GM12865 (cell line): ENCODE data around the gene CAPN10.
A peak's percentile ranks its signal among the peaks of the same experiment; 100 is the strongest.
"Not testable (repeated sequence)": the region's sequence is repeated elsewhere in the genome, so short reads cannot be mapped to it uniquely, and the experiment has no call there.

Source experiments
- DNase-seq: peaks from one replicate; pipeline ENCODE4 v3.0.0; 2010; ENCODE audit warnings: low read depth
- H3K4me3 ChIP-seq: 2 replicates; pipeline ENCODE4 v1.5.1; 2011; ENCODE audit warnings: mild to moderate bottlenecking, low read depth, low read length, control low read depth
- TF ChIP-seq, protein P1 (sequence below): IDR thresholded peaks from 2 replicates; pipeline ENCODE4 v1.5.1; 2011; ENCODE audit warnings: low read length, control low read depth, low read depth, inconsistent platforms; ENCODE audit not compliant: insufficient read depth; ENCODE audit errors: missing control alignments

CAPN10 gene

DNA sequence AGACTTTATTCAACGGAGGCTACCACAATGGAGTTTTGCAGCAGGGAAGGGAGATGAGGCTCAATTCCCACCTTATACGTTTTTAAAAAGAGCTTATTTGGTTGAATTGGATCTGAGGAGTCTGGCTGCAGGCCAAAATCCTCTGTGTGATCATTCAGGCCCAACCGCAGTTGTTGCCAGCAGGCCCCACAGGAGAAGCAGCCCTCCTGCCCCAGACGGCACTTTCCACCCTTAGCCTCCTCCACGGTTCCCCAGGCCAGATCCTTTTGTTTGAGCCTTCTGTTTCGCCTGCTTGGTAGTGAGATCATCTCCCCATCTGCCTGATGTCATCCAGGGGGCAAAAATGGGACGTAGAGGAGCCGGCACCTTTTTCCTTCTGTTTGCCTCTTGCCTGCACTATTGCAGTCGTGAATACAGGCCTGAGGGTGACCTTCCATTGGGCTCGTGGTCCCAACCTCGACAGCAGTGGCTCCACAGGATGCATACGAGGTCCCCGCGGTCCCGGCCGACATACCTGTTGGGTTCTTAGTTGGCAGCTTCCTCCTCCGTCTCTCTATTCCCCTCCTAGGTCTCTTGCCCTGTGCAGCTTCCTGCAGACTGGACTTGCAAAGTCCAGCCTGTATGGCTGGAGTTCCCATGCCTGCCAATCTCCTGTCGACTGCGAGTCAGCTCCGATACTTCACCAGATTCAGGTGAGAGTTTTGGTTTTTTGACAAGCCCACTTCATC lies 29.4 kb downstream of the CAPN10 start:
- H3K4me3 ChIP-seq, result no peak overlapping the region
- DNase-seq, result no peak
- TF ChIP-seq, protein P1, sequence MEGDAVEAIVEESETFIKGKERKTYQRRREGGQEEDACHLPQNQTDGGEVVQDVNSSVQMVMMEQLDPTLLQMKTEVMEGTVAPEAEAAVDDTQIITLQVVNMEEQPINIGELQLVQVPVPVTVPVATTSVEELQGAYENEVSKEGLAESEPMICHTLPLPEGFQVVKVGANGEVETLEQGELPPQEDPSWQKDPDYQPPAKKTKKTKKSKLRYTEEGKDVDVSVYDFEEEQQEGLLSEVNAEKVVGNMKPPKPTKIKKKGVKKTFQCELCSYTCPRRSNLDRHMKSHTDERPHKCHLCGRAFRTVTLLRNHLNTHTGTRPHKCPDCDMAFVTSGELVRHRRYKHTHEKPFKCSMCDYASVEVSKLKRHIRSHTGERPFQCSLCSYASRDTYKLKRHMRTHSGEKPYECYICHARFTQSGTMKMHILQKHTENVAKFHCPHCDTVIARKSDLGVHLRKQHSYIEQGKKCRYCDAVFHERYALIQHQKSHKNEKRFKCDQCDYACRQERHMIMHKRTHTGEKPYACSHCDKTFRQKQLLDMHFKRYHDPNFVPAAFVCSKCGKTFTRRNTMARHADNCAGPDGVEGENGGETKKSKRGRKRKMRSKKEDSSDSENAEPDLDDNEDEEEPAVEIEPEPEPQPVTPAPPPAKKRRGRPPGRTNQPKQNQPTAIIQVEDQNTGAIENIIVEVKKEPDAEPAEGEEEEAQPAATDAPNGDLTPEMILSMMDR, result no peak

DNA sequence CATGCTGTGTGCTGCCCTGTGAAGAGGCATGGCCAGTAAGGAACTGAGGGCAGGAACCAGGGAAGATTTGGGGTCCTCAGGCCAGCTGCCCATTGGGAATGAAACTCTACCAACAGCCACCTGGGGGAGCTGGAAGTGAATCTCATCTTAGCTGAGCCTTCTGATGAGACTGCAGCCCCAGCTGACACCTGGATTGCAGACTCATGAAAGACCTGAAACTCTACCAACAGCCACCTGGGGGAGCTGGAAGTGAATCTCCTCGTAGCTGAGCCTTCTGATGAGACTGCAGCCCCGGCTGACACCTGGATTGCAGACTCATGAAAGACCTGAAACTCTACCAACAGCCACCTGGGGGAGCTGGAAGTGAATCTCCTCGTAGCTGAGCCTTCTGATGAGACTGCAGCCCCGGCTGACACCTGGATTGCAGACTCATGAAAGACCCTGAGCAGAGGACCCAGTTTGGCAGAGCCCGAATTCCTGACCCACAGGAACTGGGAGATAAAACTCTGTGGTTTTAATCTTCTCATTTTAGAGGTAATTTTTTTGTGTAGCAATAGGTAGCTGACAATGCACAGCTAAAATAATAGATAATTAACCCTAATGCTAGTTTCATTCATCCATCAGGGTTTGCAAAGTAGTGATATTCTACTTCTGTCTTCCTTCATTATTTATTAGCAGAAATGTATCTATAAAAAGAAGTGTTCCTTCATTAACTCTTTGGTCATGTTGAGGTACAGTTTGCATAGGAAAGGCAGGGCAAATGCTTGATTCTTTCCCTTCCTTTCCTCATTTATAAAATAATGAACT lies 30.5 kb downstream of the CAPN10 start:
- H3K4me3 ChIP-seq, result not testable (repeated sequence)
- DNase-seq, result peak; percentile 31

DNA sequence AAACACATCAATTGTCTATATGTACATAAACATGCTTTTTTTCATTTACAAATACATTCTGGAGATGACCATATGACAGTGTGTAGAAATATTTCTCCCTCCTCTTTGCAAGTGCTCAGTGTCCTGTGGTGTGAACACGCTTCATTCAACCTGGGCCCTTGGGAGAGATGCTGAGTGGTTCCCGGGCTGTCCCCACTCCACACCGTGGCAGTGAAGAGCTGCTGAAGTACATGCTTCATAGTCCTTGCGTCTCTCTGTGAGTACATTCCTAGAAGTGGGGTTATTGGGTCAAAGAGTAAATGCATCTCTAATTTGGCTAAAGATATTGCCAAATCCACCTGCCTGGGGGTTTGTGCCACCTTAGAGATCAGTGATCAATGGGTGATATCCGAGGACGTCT lies 32.2 kb downstream of the CAPN10 start:
- H3K4me3 ChIP-seq, result no peak overlapping the region
- no peak for DNase-seq
- TF ChIP-seq, protein P1, result no peak

DNA sequence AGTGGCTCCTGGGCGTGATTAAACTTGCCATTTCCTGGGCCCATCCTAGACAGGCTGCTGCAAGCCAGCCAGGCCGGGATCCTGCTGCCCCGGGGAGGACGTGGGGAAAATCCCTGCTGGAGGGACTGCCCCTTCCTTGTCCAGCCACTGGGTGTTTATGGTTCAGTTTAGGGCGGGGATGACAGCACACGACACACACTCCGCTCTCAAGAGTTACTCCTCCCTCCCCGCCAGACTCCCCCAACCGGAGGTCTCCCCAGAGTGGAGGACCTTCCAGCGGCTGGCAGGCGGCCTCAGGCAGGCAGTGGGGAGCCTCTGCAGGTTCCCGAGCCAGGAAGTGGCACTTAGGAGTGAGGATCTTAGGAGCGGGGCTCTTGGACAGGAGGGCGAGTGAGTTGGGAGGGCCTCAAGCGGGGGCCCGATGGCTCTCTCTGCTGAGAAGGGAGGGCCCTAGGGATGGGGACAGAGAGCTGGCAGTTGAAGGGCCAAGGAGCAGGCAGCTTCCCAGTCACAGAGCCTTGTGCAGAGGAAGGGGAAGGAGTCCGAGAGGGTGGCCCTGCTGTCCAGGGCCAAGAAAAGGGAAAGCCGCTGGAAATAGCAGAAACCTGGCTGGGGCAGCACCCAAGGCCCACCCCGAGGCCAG lies 33.1 kb downstream of the CAPN10 start:
- H3K4me3 ChIP-seq, result no peak overlapping the region
- DNase-seq, result peak; percentile 58
- TF ChIP-seq, protein P1, result no peak

DNA sequence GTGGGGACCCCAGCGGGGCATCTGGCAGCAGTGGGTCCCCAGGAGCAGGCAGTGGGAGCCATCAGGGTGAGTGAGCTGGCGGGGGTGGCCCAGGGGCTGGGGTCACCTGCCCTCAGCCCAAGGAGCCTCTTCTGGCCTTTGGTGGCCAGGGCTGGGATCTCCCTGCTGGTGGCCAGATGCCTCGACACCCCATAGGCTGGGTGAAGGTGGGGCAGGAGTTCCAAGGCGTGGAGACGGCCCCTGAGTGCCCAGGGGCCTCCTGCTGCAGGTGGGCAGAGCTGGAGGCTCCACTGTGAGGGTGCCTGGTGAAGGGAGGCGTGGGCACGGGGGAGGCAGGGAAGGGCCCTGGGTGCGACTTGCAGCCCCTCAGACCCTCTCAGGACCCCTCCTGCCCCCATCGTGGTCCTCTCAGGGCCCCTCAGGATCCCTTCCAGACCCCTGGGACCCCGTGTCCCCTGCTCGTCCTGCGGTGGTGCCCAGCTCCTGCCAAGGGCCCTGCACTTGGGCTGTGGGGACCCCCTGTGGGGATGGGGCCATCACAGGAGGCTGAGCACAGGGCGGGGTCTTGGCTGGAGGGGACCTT lies 33.7 kb downstream of the CAPN10 start:
- no peak for DNase-seq
- no peak overlapping the region for H3K4me3 ChIP-seq
- TF ChIP-seq, protein P1, result no peak

DNA sequence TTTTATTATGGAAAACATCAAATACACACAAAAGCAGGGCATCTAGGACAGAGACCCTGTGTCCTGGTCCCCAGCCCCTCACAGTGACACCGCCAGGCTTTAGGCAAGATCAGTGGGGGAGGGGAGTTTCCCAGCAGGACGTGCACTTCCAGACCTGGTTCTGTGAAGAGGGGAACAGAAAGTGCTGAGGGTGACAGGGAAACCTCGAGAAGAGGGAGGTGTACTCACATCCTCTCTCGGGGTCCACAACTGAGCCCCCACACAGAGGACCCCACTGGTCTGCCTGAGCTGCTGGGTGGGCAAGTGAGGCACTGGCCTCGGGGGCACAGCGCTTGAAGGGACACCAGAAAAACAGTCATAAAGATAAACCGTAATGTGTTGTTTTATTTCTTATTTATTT lies 34.3 kb downstream of the CAPN10 start:
- no peak overlapping the region for H3K4me3 ChIP-seq
- DNase-seq, result peak; percentile 42
- TF ChIP-seq, protein P1, result no peak

DNA sequence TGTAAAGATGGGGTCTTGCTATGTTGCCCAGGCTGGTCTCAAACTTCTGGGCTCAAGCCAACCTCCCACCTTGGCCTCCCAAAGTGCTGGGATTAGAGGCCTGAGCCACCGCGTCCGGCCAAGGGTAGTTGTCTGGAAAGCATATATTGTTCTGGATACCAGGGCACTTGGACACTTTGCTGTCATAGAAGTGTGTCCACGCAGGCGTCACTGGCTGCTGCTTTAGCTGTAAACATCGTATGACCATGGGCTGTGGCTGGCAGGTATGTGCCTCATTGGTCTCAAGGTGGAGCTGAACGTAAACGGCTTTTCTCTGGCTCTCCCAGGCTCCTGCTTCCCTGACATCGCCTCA lies 35.5 kb downstream of the CAPN10 start:
- TF ChIP-seq, protein P1, result no peak
- H3K4me3 ChIP-seq, result no peak overlapping the region
- DNase-seq, result no peak
